ENCODE measurements around the gene TAPBPL.

The TAPBPL gene

GRCh38 chr12:6451348-6452244 lies at the start of gene TAPBPL:
TAPBPL (plus strand) TSS chr12:6452042; CDS start chr12:6452249, 207 bp downstream.
- H3F3A ChIP-seq (ENCODE audit: insufficient read depth, low read length) = no peaks in the 10 kb centered on the region
- H3K4me3 ChIP-seq (ENCODE audit: low read depth, low read length, poor library complexity, severe bottlenecking) = peak within 1 kb of the TSS; percentile 57
- peaks cover 57% of the 10 kb centered on the region; the same call in 1 of the 2 replicates for H3K36me3 ChIP-seq (ENCODE audit: insufficient read depth, low read length)
- peak within 1 kb of the TSS; percentile 99 for H3K27ac ChIP-seq (ENCODE audit: low read depth, low read length, poor library complexity, severe bottlenecking)
- H3K4me1 ChIP-seq (ENCODE audit: insufficient read depth, low read length, severe bottlenecking) = peaks cover 56% of the 10 kb centered on the region
- H3K4me2 ChIP-seq (ENCODE audit: low read length) = peak within 1 kb of the TSS; percentile 68
- no peak within 1 kb of the TSS for H2AFZ ChIP-seq (ENCODE audit: low read length)
- no peaks in the 10 kb centered on the region for H3K27me3 ChIP-seq (ENCODE audit: insufficient read depth, low read length)
- H4K20me1 ChIP-seq (ENCODE audit: insufficient read depth, low read length) = no peaks in the 10 kb centered on the region
- TF ChIP-seq CTCF (IDR thresholded peaks at IDR 0.05; ENCODE audit: low read length) (no peak), EZH2 (IDR thresholded peaks at IDR 0.05; ENCODE audit: borderline replicate concordance, low read length) (no peak)
- H3K9me2 ChIP-seq (ENCODE audit: low read depth, low read length) = no peaks in the 10 kb centered on the region
- H3K79me2 ChIP-seq (ENCODE audit: insufficient read depth, low read length) = no peaks in the 10 kb centered on the region
- no peaks in the 10 kb centered on the region for H3K9me3 ChIP-seq (ENCODE audit: low read length)
- peak within 1 kb of the TSS; percentile 74 for H3K9ac ChIP-seq (ENCODE audit: low read length)

DNA sequence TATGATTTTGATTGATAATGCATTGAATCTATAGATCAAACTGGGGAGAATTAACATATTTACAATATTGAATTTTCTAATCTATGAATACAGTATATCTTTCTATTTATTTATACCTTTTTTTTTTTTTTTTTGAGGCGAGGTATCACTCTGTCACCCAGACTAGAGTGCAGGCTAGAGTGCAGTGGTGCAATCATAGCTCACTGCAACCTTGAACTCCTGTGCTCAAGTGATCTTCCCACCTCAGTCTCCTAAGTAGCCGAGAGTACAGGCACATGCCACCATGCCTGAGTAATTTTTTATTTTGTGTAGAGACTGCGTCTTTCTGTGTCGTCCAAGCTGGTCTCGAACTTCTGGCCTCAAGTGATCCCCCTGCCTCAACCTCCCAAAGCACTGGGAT lies 47.5 kb upstream of the TAPBPL start:
- Histone ChIP-seq H3K36me3 (ENCODE audit: insufficient read depth, low read length) (no peaks in the 10 kb centered on the region), H3K9me2 (ENCODE audit: low read depth, low read length) (no peaks in the 10 kb centered on the region), H3K9me3 (ENCODE audit: low read length) (0 out of 2 replicates have a peak, but pooled peaks cover 4% of the 10 kb centered on the region), H3K4me3 (ENCODE audit: low read depth, low read length, poor library complexity, severe bottlenecking) (no peak overlapping the region), H2AFZ (ENCODE audit: low read length) (no peak overlapping the region), H3K4me2 (ENCODE audit: low read length) (no peak overlapping the region), H3K27ac (ENCODE audit: low read depth, low read length, poor library complexity, severe bottlenecking) (no peak overlapping the region), H3F3A (ENCODE audit: insufficient read depth, low read length) (no peaks in the 10 kb centered on the region), H3K9ac (ENCODE audit: low read length) (no peak overlapping the region), H4K20me1 (ENCODE audit: insufficient read depth, low read length) (no peaks in the 10 kb centered on the region), H3K27me3 (ENCODE audit: insufficient read depth, low read length) (peaks cover 4% of the 10 kb centered on the region; the same call in 1 of the 2 replicates), H3K4me1 (ENCODE audit: insufficient read depth, low read length, severe bottlenecking) (no peaks in the 10 kb centered on the region), H3K79me2 (ENCODE audit: insufficient read depth, low read length) (no peaks in the 10 kb centered on the region)
- no peak for TF ChIP-seq CTCF (IDR thresholded peaks at IDR 0.05; ENCODE audit: low read length)
- TF ChIP-seq EZH2 (IDR thresholded peaks at IDR 0.05; ENCODE audit: borderline replicate concordance, low read length) = no peak

DNA sequence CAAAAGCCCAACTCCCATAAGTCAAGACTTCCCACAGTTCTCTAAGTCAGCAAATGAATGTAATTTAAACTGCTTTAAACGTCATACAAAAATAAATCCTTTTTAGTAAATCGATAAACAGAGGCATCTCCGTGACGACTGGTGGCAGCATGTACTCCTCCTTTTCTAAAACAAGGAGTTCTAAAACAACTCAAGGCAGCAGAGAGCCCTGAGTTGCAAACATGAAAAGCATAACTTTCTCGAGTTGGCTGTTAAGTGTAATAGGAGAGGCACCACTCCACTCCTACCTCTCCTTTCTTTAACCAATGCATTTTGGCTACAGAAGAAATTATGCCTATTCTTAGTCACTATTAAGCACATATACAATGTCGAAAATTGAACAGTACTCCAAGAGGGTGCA lies 45.9 kb upstream of the TAPBPL start:
- Histone ChIP-seq H3K4me2 (ENCODE audit: low read length) (no peak overlapping the region), H3K79me2 (ENCODE audit: insufficient read depth, low read length) (no peaks in the 10 kb centered on the region), H3F3A (ENCODE audit: insufficient read depth, low read length) (no peaks in the 10 kb centered on the region), H3K36me3 (ENCODE audit: insufficient read depth, low read length) (no peaks in the 10 kb centered on the region; the same call in 1 of the 2 replicates), H3K4me3 (ENCODE audit: low read depth, low read length, poor library complexity, severe bottlenecking) (no peak overlapping the region), H3K9me3 (ENCODE audit: low read length) (0 out of 2 replicates have a peak, but pooled peaks cover 4% of the 10 kb centered on the region), H3K27ac (ENCODE audit: low read depth, low read length, poor library complexity, severe bottlenecking) (no peak overlapping the region), H3K9ac (ENCODE audit: low read length) (no peak overlapping the region), H3K9me2 (ENCODE audit: low read depth, low read length) (no peaks in the 10 kb centered on the region), H2AFZ (ENCODE audit: low read length) (no peak overlapping the region), H4K20me1 (ENCODE audit: insufficient read depth, low read length) (no peaks in the 10 kb centered on the region), H3K4me1 (ENCODE audit: insufficient read depth, low read length, severe bottlenecking) (no peaks in the 10 kb centered on the region), H3K27me3 (ENCODE audit: insufficient read depth, low read length) (peaks cover 4% of the 10 kb centered on the region; the same call in 1 of the 2 replicates)
- TF ChIP-seq EZH2 (IDR thresholded peaks at IDR 0.05; ENCODE audit: borderline replicate concordance, low read length) = no peak
- TF ChIP-seq CTCF (IDR thresholded peaks at IDR 0.05; ENCODE audit: low read length) = no peak

Data from OCI-LY1 (cell line).